GM23338 (cell line): Measurements from ENCODE around the gene CPNE8.

ENCODE experiments used
- CREB1 ChIP-seq: fragments of 250-450 bp; sonication (Bioruptor Pico); IDR thresholded peaks from 2 replicates; pipeline ENCODE4 v1.5.0; 2020; ENCODE audit warnings: low read depth, mild to moderate bottlenecking, moderate library complexity
- CTCF ChIP-seq, 2 experiments: fragments of 200-600 bp in 1 of 2; sonication (generic) in 1 of 2; conservative IDR thresholded peaks; 2 replicates each; pipeline versions ENCODE4 v1.5.1 to v1.6.1; 2016 to 2017; ENCODE audit warnings: antibody characterized with exemption in 2 of 2, low read depth in 2 of 2, mild to moderate bottlenecking in 2 of 2, moderate library complexity in 1 of 2
- ETS1 ChIP-seq: IDR thresholded peaks from 2 replicates; pipeline ENCODE4 v1.6.1; 2016; ENCODE audit warnings: antibody characterized with exemption
- EZH2 ChIP-seq: fragments of 200-600 bp; sonication (generic); IDR thresholded peaks from one replicate; pipeline ENCODE4 v1.8.0; 2017; ENCODE audit warnings: antibody characterized with exemption, mild to moderate bottlenecking, low read depth; ENCODE audit not compliant: unreplicated experiment
- EZH2phosphoT487 ChIP-seq: fragments of 200-600 bp; sonication (generic); IDR thresholded peaks from one replicate; pipeline ENCODE4 v1.8.1; 2018; ENCODE audit warnings: antibody characterized with exemption; ENCODE audit not compliant: unreplicated experiment
- JUNB ChIP-seq: IDR thresholded peaks from one replicate; pipeline ENCODE4 v1.6.1; 2016; ENCODE audit warnings: antibody characterized with exemption; ENCODE audit not compliant: unreplicated experiment
- NANOG ChIP-seq: IDR thresholded peaks from 2 replicates; pipeline ENCODE4 v1.6.1; 2016; ENCODE audit warnings: antibody characterized with exemption, borderline replicate concordance
- POLR2AphosphoS5 ChIP-seq: IDR thresholded peaks from 2 replicates; pipeline ENCODE4 v1.6.1; 2016; ENCODE audit warnings: antibody characterized with exemption, low read depth
- REST ChIP-seq: IDR thresholded peaks from one replicate; pipeline ENCODE4 v1.6.1; 2018; ENCODE audit warnings: antibody characterized with exemption; ENCODE audit not compliant: unreplicated experiment
- STAT1 ChIP-seq: IDR thresholded peaks from one replicate; pipeline ENCODE4 v1.6.1; 2016; ENCODE audit warnings: antibody characterized with exemption; ENCODE audit not compliant: unreplicated experiment
- ZNF114 ChIP-seq: fragments of 250-450 bp; sonication (Bioruptor Pico); IDR thresholded peaks from 2 replicates; pipeline ENCODE4 v1.5.0; 2020; ENCODE audit warnings: mild to moderate bottlenecking, moderate library complexity
- ZNF331 ChIP-seq: fragments of 250-450 bp; sonication (Bioruptor Pico); IDR thresholded peaks from 2 replicates; pipeline ENCODE4 v1.5.0; 2020; ENCODE audit warnings: low read depth, mild to moderate bottlenecking, moderate library complexity
- ZNF462 ChIP-seq: fragments of 250-450 bp; sonication (Bioruptor Pico); IDR thresholded peaks from 2 replicates; pipeline ENCODE4 v1.5.0; 2020; ENCODE audit warnings: mild to moderate bottlenecking, moderate library complexity

GRCh38 chr12:38662829-38663228 is 242.6 kb downstream of the CPNE8 start:
- TF ChIP-seq CTCF (conservative IDR thresholded peaks at IDR 0.05; ENCODE audit: low read depth in 2 of 2) = no peak
- no peak for TF ChIP-seq ETS1
- TF ChIP-seq EZH2 = no peak
- no peak for TF ChIP-seq ZNF114 (CRISPR knock-in tag)
- no peak for TF ChIP-seq EZH2phosphoT487
- TF ChIP-seq POLR2AphosphoS5 = no peak
- no peak for TF ChIP-seq REST
- no peak for TF ChIP-seq JUNB
- TF ChIP-seq CREB1 (CRISPR knock-in tag) = no peak
- TF ChIP-seq STAT1 = no peak
- TF ChIP-seq NANOG = no peak
- no peak for TF ChIP-seq ZNF331 (CRISPR knock-in tag)
- TF ChIP-seq ZNF462 (CRISPR knock-in tag) = no peak
